Panc1 (cell line): ENCODE results near the gene TREX2. TPM values are rescaled to one million over a fixed set of nuclear protein-coding genes. Genes with fewer than 3 reads are reported as not detected.

Experiments used
- ATAC-seq: fragments of 200-7000 bp; cut with Tn5 transposase; 2 replicates; pipeline ENCODE4 v1.9.1; 2020; ENCODE audit warnings: mild to moderate bottlenecking, moderate library complexity
- Bru-seq: library from RNA; stranded (reverse); fragments of 400-500 nt; gene quantifications from one replicate; lab custom pipeline; 2021; lab: Mats Ljungman, UMichigan
- BruChase-seq, 2 experiments: library from RNA; stranded (reverse); fragments of 400-500 nt; gene quantifications; one replicate each; lab custom pipeline; 2021; lab: Mats Ljungman, UMichigan
- BruUV-seq: library from RNA; stranded (reverse); fragments of 400-500 nt; replicated peaks from 2 replicates; lab custom pipeline; 2021; lab: Mats Ljungman, UMichigan
- CTCF ChIA-PET: fragments of 300-600 bp; sonication (Branson Sonifier 250); formaldehyde crosslinking; loops from one replicate; lab custom pipeline; 2022; ENCODE audit warnings: antibody characterized with exemption; lab: Charles Lee
- POLR2A ChIA-PET: fragments of 300-600 bp; sonication (Branson Sonifier 250); formaldehyde crosslinking; loops from one replicate; lab custom pipeline; 2022; ENCODE audit warnings: antibody characterized with exemption; lab: Charles Lee
- DNase-seq: peaks from one replicate; pipeline ENCODE4 v3.0.0-alpha.2; 2010; ENCODE audit warnings: low read depth, low spot score
- H3K27ac ChIP-seq: 2 replicates; pipeline ENCODE4 v1.5.1; 2011; ENCODE audit warnings: mild to moderate bottlenecking, low read length, inconsistent platforms
- H3K27me3 ChIP-seq: fragments of 200-500 bp; sonication (Bioruptor generic); 2 replicates; pipeline ENCODE4 v1.6.0; 2014; ENCODE audit warnings: low read length, inconsistent platforms; ENCODE audit not compliant: control insufficient read depth, insufficient read depth
- H3K36me3 ChIP-seq: fragments of 200-500 bp; sonication (Bioruptor generic); 2 replicates; pipeline ENCODE4 v1.5.1; 2014; ENCODE audit warnings: inconsistent platforms, mild to moderate bottlenecking, low read length, moderate library complexity; ENCODE audit not compliant: control insufficient read depth, insufficient read depth
- H3K4me1 ChIP-seq: 2 replicates; pipeline ENCODE4 v1.5.1; 2011; ENCODE audit warnings: inconsistent platforms, mild to moderate bottlenecking, low read length, moderate library complexity; ENCODE audit not compliant: control insufficient read depth, insufficient read depth
- H3K4me3 ChIP-seq, 2 experiments: 2 replicates each; pipeline ENCODE4 v1.5.1; 2011 to 2012; ENCODE audit warnings: low read depth in 2 of 2, low read length in 2 of 2, mild to moderate bottlenecking in 2 of 2, inconsistent platforms in 1 of 2, moderate library complexity in 1 of 2
- H3K9me3 ChIP-seq: fragments of 200-500 bp; sonication (Bioruptor generic); 2 replicates; pipeline ENCODE4 v1.5.1; 2014; ENCODE audit warnings: low read depth, mild to moderate bottlenecking, inconsistent platforms, low read length, moderate library complexity; ENCODE audit not compliant: control insufficient read depth, insufficient read depth
- CTCF ChIP-seq: fragments of 450-650 bp; IDR thresholded peaks from 2 replicates; pipeline ENCODE4 v1.5.1; 2017; ENCODE audit warnings: mild to moderate bottlenecking
- POLR2AphosphoS5 ChIP-seq: IDR thresholded peaks from 2 replicates; pipeline ENCODE4 v1.6.1; 2012; ENCODE audit warnings: mild to moderate bottlenecking, low read depth, low read length, moderate library complexity
- REST ChIP-seq, 2 experiments: IDR thresholded peaks; 2 replicates each; pipeline ENCODE4 v1.6.1; 2011 to 2012; ENCODE audit warnings: low read depth in 2 of 2, control low read depth in 1 of 2, low read length in 1 of 2, mild to moderate bottlenecking in 1 of 2, moderate library complexity in 1 of 2; ENCODE audit not compliant: insufficient read depth in 1 of 2
- SIN3A ChIP-seq: IDR thresholded peaks from 2 replicates; pipeline ENCODE4 v1.6.1; 2012; ENCODE audit warnings: low read depth, mild to moderate bottlenecking, low read length, moderate library complexity, borderline replicate concordance; ENCODE audit not compliant: insufficient read depth
- TCF7L2 ChIP-seq: IDR thresholded peaks from 2 replicates; pipeline ENCODE4 v1.6.1; 2011; ENCODE audit warnings: mild to moderate bottlenecking, low read depth, low read length, inconsistent platforms
- in situ Hi-C: cut with HindIII; loops from 2 replicates; pipeline ENCODE4 v1.10.0; 2016; ENCODE audit warnings: low sequenced_read_pairs, low pct_unique_long_range_greater_than_20kb
- intact Hi-C: fragments of 100-400 bp; cut with micrococcal nuclease; formaldehyde crosslinking; loops from one replicate; pipeline ENCODE4 v1.10.0; 2022; ENCODE audit not compliant: unreplicated experiment
- long read RNA-seq: library from polyadenylated mRNA; unstranded; transcript quantifications from one replicate; pipeline ENCODE4 v2.0.0, GENCODE V29; 2021; ENCODE audit not compliant: unreplicated experiment
- polyA plus RNA-seq: library from polyadenylated mRNA; unstranded; fragments of >200 nt; gene quantifications from one replicate; pipeline ENCODE4 v1.2.1, GENCODE V29; 2012; ENCODE audit warnings: missing spikeins; ENCODE audit not compliant: insufficient read length
- total RNA-seq: library from RNA; stranded (reverse); gene quantifications from one replicate; pipeline ENCODE4 v1.2.1, GENCODE V29; 2021; ENCODE audit not compliant: unreplicated experiment

The TREX2 gene
- total RNA-seq (2.4 TPM), Bru-seq, nascent RNA (percentile 44 among the genes with signal in this experiment), BruChase-seq, experiment 1, labeled RNA remaining after a 2-hour chase (percentile 50 among the genes with signal in this experiment), BruChase-seq, experiment 2, labeled RNA remaining after a 6-hour chase (percentile 53 among the genes with signal in this experiment)
- 0.73 TPM for polyA plus RNA-seq
- long read RNA-seq, partial matches to known transcripts: 11 of 17 reads
- long read RNA-seq, other reads (novel, unspliced or antisense): 6 of 17 reads

GRCh38 chrX:153445856-153446635 lies at the start of gene TREX2:
Gene TREX2, minus strand, starts transcription at chrX:153446056. Its CDS starts 626 bp downstream, at chrX:153445430.
- Histone ChIP-seq H3K4me1 (no peaks in the 10 kb centered on the region), H3K36me3 (no peaks in the 10 kb centered on the region), H3K27me3 (no peaks in the 10 kb centered on the region), H3K27ac (no peak within 1 kb of the TSS), H3K4me3 (no peak within 1 kb of the TSS), H3K9me3 (no peaks in the 10 kb centered on the region)
- intact Hi-C loops: no loop called here
- ChIA-PET POLR2A (no interaction called here), CTCF (no interaction called here)
- DNase-seq (no peak), ATAC-seq (0 out of 2 replicates have a peak, but pooled peaks have one; percentile 8)
- TF ChIP-seq CTCF (no peak), SIN3A (no peak), REST (IDR thresholded peaks at IDR 0.05; ENCODE audit: insufficient read depth in 1 of 2, low read depth in 2 of 2, low read length in 1 of 2) (no peak), TCF7L2 (no peak), POLR2AphosphoS5 (no peak)
- in situ Hi-C loops: no loop called here
- BruUV-seq: no TSS peak

GRCh38 chrX:153495362-153495751 lies 49.5 kb upstream of the TREX2 start:
- ChIA-PET CTCF (no interaction called here), POLR2A (no interaction called here)
- no peak for ATAC-seq
- H3K27ac ChIP-seq: no peak overlapping the region
- H3K4me1 ChIP-seq: peaks cover 13% of the 10 kb centered on the region
- BruUV-seq: no TSS peak
- H3K4me3 ChIP-seq: peak overlapping the region; percentile 22 to 39
- no peaks in the 10 kb centered on the region for H3K36me3 ChIP-seq
- no peaks in the 10 kb centered on the region for H3K9me3 ChIP-seq
- no peaks in the 10 kb centered on the region for H3K27me3 ChIP-seq
- intact Hi-C loops (no loop called here), in situ Hi-C loops (no loop called here)
- DNase-seq: no peak
- no peak for TF ChIP-seq SIN3A
- no peak for TF ChIP-seq POLR2AphosphoS5
- TF ChIP-seq TCF7L2: no peak
- TF ChIP-seq REST (IDR thresholded peaks at IDR 0.05; ENCODE audit: insufficient read depth in 1 of 2, low read depth in 2 of 2, low read length in 1 of 2): no peak
- TF ChIP-seq CTCF: no peak
